HCT116 (cell line): ENCODE data around the gene C2orf68.

ENCODE experiments used
- EZH2 ChIP-seq: fragments of 200-600 bp; sonication (generic); IDR thresholded peaks from 2 replicates; pipeline ENCODE4 v1.6.1; 2017; ENCODE audit warnings: antibody characterized with exemption, mixed run types
- POLR2A ChIP-seq: IDR thresholded peaks from 2 replicates; pipeline ENCODE4 v1.7.0; 2011; ENCODE audit warnings: borderline replicate concordance; ENCODE audit not compliant: insufficient read depth, insufficient read length; ENCODE audit errors: extremely low read depth
- TF ChIP-seq, protein P1 (sequence below), 3 experiments: fragments of 200-600 bp in 1 of 3; sonication (generic) in 1 of 3; IDR thresholded peaks in 2 of 3; conservative IDR thresholded peaks in 1 of 3; 2 replicates each; pipeline ENCODE4 v1.5.1; 2012 to 2017; ENCODE audit warnings: low read depth in 2 of 3, low read length in 2 of 3, antibody characterized with exemption in 1 of 3, borderline replicate concordance in 1 of 3, control low read depth in 1 of 3, mild to moderate bottlenecking in 1 of 3, mixed read lengths in 1 of 3, mixed run types in 1 of 3, moderate library complexity in 1 of 3; ENCODE audit not compliant: insufficient read depth in 1 of 3

DNA sequence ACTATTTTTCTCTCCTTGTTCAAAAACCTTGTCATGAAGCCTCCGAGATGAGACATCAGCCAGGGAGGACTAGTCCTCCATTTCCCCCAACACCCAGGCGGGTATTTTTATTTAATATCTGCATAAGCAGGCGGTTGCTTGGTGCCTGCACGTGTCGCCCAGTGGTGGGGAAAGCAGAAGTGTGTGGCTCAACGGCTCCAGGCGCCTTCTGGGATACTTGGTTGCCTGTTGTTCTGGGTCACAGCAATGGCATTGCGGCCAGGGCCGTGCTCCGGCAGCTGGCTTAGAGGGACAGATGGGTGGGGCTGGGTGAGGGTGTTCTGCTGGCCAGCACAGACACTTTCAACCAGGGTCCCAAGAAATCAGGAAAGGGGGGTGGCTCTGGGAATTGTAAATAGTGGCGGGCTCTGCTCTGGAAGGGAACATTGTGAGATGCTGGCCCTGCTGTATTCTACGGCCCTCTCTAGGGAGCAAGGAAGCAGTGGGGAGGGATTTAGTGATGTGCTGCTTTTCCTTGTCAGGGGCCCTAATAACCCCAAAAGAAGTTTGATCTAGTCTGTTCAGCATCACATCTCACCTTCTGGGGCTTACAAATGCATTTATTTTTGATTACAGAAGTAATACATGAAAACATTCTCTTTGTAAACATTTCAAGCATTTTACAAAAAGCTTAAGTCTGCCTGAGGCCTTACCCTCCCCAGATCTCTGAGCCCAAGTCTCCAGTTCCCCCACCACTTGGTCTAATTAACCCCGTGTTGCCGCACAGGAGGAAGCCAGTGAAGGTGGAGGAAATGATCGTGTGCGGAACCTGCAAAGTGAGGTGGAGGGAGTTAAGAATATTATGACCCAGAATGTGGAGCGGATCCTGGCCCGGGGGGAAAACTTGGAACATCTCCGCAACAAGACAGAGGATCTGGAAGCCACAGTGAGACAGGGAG lies 33.4 kb downstream of the C2orf68 start:
- TF ChIP-seq EZH2 (no peak), POLR2A (no peak)
- TF ChIP-seq, protein P1, sequence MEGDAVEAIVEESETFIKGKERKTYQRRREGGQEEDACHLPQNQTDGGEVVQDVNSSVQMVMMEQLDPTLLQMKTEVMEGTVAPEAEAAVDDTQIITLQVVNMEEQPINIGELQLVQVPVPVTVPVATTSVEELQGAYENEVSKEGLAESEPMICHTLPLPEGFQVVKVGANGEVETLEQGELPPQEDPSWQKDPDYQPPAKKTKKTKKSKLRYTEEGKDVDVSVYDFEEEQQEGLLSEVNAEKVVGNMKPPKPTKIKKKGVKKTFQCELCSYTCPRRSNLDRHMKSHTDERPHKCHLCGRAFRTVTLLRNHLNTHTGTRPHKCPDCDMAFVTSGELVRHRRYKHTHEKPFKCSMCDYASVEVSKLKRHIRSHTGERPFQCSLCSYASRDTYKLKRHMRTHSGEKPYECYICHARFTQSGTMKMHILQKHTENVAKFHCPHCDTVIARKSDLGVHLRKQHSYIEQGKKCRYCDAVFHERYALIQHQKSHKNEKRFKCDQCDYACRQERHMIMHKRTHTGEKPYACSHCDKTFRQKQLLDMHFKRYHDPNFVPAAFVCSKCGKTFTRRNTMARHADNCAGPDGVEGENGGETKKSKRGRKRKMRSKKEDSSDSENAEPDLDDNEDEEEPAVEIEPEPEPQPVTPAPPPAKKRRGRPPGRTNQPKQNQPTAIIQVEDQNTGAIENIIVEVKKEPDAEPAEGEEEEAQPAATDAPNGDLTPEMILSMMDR (IDR thresholded peaks at IDR 0.05 in 2 of 3, conservative IDR thresholded peaks at IDR 0.05 in 1 of 3; ENCODE audit: borderline replicate concordance in 1 of 3, insufficient read depth in 1 of 3, low read depth in 2 of 3, low read length in 2 of 3), result no peak
